ENCODE results near the gene CABP4. TPM values are rescaled to one million over a fixed set of nuclear protein-coding genes. Genes with fewer than 3 reads are reported as not detected.

CABP4 gene
- total RNA-seq, 6 donors from 2014 or later, result 1.5 to 4.7 (median 2.3) TPM

DNA sequence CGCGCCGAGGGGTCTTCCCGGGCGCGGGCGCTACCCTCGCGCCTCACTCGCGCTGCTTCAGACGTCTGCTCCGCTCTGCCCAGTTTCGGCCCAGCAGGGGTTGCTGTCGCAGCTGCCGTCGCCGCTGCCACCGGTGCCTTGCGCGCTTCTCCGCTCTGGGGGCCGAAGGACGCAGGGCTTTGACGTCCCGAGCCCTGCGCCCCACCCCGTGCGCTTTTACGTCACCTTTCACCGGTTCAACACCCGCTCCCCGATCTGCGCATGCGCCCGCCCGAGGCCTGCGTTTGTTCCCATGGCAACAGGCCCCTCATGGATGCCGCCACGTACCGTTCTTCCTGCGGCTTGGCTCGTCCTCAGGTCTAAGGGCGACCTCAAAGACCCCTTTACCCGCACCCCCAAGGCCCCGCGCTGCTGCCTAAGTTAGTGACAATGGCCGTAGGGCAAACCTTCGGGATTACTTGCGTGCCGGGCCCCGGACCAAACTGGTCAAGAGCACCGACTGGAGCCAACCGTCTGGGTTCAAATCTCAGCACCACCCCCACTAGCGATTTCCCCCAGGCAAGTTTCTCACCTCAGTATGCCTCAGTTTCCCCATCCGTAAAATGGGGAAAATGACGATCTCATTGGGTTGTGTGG, 53.5 kb downstream of the CABP4 start:
- DNase-seq (peak; percentile 99 to 100), ATAC-seq (ENCODE audit: low FRiP score in 2 of 2) (peak; percentile 71 to 75)
- Histone ChIP-seq H3K9me3 (no peaks in the 10 kb centered on the region), H3K4me1 (peaks cover 33 to 49% (median 40%) of the 10 kb centered on the region in 4 donors), H3K4me3 (peak overlapping the region; percentile 69 to 96 (median 78)), H3K27ac (peak overlapping the region; percentile 95 to 99 (median 98)), H3K27me3 (no peaks in the 10 kb centered on the region), H3K36me3 (peaks cover 0 to 6% (median 5%) of the 10 kb centered on the region in 4 donors)
- WGBS, 2 donors, result 1 to 2% methylated on average over 17 to 40 of the region's 57 CpGs
- peak; percentile 61 to 87 for TF ChIP-seq POLR2AphosphoS5 (IDR thresholded peaks at IDR 0.05)
- peak in 2 of 4 donors; percentile 76 to 88 for TF ChIP-seq POLR2A (IDR thresholded peaks at IDR 0.05)
- TF ChIP-seq CTCF (IDR thresholded peaks at IDR 0.05), result peak in 2 of 6 experiments; percentile 6 to 24
- TF ChIP-seq EP300 (IDR thresholded peaks at IDR 0.05), result no peak

GRCh38 chr11:67510023-67510345, 54.8 kb downstream of the CABP4 start:
- 44% methylated on average over 3 of the region's 3 CpGs for WGBS, 2 donors
- peaks cover 0 to 6% (median 5%) of the 10 kb centered on the region in 4 donors for H3K36me3 ChIP-seq
- DNase-seq, result no peak
- no peaks in the 10 kb centered on the region for H3K27me3 ChIP-seq
- no peak overlapping the region for H3K27ac ChIP-seq
- H3K4me1 ChIP-seq, result peaks cover 27 to 35% (median 31%) of the 10 kb centered on the region in 4 donors
- no peak overlapping the region for H3K4me3 ChIP-seq
- TF ChIP-seq POLR2AphosphoS5 (IDR thresholded peaks at IDR 0.05), result no peak
- no peaks in the 10 kb centered on the region for H3K9me3 ChIP-seq
- ATAC-seq (ENCODE audit: low FRiP score in 2 of 2), result no peak

Small RNAs within 50 kb of the gene (small RNA-seq; reads per million reads assigned to genes)
- 0 to 0.33 (median 0.07) reads per million in 4 donors for gene MIR6752

Other genes starting within 250 kb of the CABP4 start
- 100 to 1,000 TPM in 4 of 6 donors, 10 to 100 TPM in 2; 76.9 to 232 (median 117) TPM for gene GRK2, start 188.9 kb upstream of the CABP4 start, total RNA-seq
- 100 to 1,000 TPM in 2 of 6 donors, 10 to 100 TPM in 4; 47.4 to 221 (median 78.3) TPM for gene ANKRD13D, start 166.1 kb upstream of the CABP4 start, total RNA-seq
- gene SSH3, start 151.8 kb upstream of the CABP4 start, total RNA-seq, result 10 to 100 TPM; 35.9 to 99.2 (median 53.8) TPM
- 100 to 1,000 TPM in 4 of 6 donors, 10 to 100 TPM in 2; 55.5 to 173 (median 106) TPM for gene POLD4, start 101.8 kb upstream of the CABP4 start, total RNA-seq
- 10 to 100 TPM in 2 of 6 donors, 1 to 10 TPM in 4; 3.7 to 29.5 (median 6.0) TPM for gene CLCF1, start 81.8 kb upstream of the CABP4 start, total RNA-seq
- 100 to 1,000 TPM in 1 of 6 donors, 10 to 100 TPM in 5; 20.4 to 115 (median 28.2) TPM for gene RAD9A, start 63.4 kb upstream of the CABP4 start, total RNA-seq
- gene PPP1CA, start 53.5 kb upstream of the CABP4 start, total RNA-seq, result 100 to 1,000 TPM in 3 of 6 donors, 10 to 100 TPM in 3; 83.8 to 191 (median 135) TPM
- 10 to 100 TPM in 5 of 6 donors, 1 to 10 TPM in 1; 8.4 to 45.3 (median 32.7) TPM for gene TBC1D10C, start 51.3 kb upstream of the CABP4 start, total RNA-seq
- 1 to 10 TPM in 2 of 6 donors, under 1 TPM in 4; 0.49 to 4.2 (median 0.89) TPM for gene CARNS1, start 39.7 kb upstream of the CABP4 start, total RNA-seq
- gene RPS6KB2, start 26.9 kb upstream of the CABP4 start, total RNA-seq, result 10 to 100 TPM; 35.2 to 94.3 (median 50.4) TPM
- gene PTPRCAP, start 17.7 kb upstream of the CABP4 start, total RNA-seq, result 10 to 100 TPM; 12.8 to 34.0 (median 18.0) TPM
- gene CORO1B, start 11.9 kb upstream of the CABP4 start, total RNA-seq, result 100 to 1,000 TPM in 4 of 6 donors, 10 to 100 TPM in 2; 49.0 to 178 (median 118) TPM
- gene GPR152, start 2.6 kb upstream of the CABP4 start, total RNA-seq, result not detected
- 100 to 1,000 TPM in 1 of 6 donors, 10 to 100 TPM in 5; 51.2 to 102 (median 75.2) TPM for gene TMEM134, start 13.9 kb downstream of the CABP4 start, total RNA-seq
- 100 to 1,000 TPM in 1 of 6 donors, 10 to 100 TPM in 5; 51.1 to 101 (median 75.3) TPM for gene AIP, start 27.7 kb downstream of the CABP4 start, total RNA-seq
- gene PITPNM1, start 50.0 kb downstream of the CABP4 start, total RNA-seq, result 10 to 100 TPM; 32.0 to 90.1 (median 40.7) TPM
- gene CDK2AP2, start 52.8 kb downstream of the CABP4 start, total RNA-seq, result 100 to 1,000 TPM in 2 of 6 donors, 10 to 100 TPM in 4; 36.7 to 119 (median 89.0) TPM
- not detected for gene CABP2, start 68.1 kb downstream of the CABP4 start, total RNA-seq
- 1,000 to 10,000 TPM in 4 of 6 donors, 100 to 1,000 TPM in 2; 600 to 1,952 (median 1,144) TPM for gene GSTP1, start 128.5 kb downstream of the CABP4 start, total RNA-seq
- 100 to 1,000 TPM; 169 to 395 (median 205) TPM for gene NDUFV1, start 151.6 kb downstream of the CABP4 start, total RNA-seq
- gene NUDT8, start 174.6 kb downstream of the CABP4 start, total RNA-seq, result 10 to 100 TPM in 4 of 6 donors, 1 to 10 TPM in 1, not detected in 1; 4.3 to 17.8 (median 13.9) TPM
- not detected for gene TBX10, start 184.4 kb downstream of the CABP4 start, total RNA-seq
- gene ACY3, start 195.4 kb downstream of the CABP4 start, total RNA-seq, result 1 to 10 TPM in 1 of 6 donors, under 1 TPM in 1, not detected in 4; 0.37 to 3.2 TPM
- 1 to 10 TPM in 2 of 6 donors, under 1 TPM in 3, not detected in 1; 0.30 to 6.4 (median 0.86) TPM for gene ALDH3B2, start 219.3 kb downstream of the CABP4 start, total RNA-seq